Measurements from ENCODE around the gene PCSK1N. TPM values are rescaled to one million over a fixed set of nuclear protein-coding genes. Genes with fewer than 3 reads are reported as not detected.

PCSK1N gene
- total and polyA plus RNA-seq, 9 of the 15 experiments (the other 6 are each of a cell fraction or from before 2014, with no cell fraction given), result 0.07 to 0.55 (median 0.54) TPM; not detected in 6

DNA sequence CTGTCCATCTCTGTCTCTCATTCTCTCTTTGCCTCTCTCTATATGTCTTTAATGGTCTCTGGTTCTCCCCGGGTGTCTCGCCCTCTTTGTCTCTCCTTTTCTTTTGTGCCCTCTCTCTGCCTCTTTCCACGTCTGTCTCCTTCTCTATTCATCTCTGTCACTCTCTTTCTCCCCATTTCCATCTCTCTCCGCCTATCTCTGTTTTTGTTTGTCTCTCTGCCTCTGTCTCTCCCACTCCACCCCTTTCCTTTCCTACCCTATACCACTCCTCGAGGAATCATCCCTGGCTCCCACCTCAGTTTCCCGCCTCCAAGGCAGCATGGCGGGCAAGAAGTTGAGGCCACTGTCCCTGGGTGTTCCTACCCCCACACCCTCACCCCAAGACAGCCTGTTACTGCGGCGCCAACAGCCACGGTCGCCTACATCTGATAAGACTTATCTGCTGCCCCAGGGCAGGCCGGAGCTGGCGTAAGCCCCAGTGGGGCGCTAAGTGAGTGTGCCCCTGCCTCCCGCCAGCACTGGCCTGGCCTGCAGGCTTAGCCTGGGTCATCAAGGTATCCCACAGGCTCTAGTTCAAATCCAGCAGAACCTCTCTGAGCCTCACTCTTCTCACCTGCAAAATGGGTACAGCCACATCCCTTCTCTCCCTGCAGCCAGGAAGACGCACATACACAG, 49.7 kb downstream of the PCSK1N start (continued):
- TF ChIP-seq SAFB2 (IDR thresholded peaks at IDR 0.05; ENCODE audit: borderline replicate concordance, low read depth, low read length, severe bottlenecking) (no peak), RFX1 (IDR thresholded peaks at IDR 0.05) (no peak), E2F4 (CRISPR knock-in tag; IDR thresholded peaks at IDR 0.05; ENCODE audit: low read depth) (0 out of 2 replicates have a peak, but pooled peaks have one; percentile 29), ATF4 (CRISPR knock-in tag; IDR thresholded peaks at IDR 0.05) (no peak), NCOA6 (IDR thresholded peaks at IDR 0.05) (no peak), PHB2 (IDR thresholded peaks at IDR 0.05; ENCODE audit: low read depth) (no peak), SMAD2 (IDR thresholded peaks at IDR 0.05; ENCODE audit: low read depth, low read length) (no peak), RFX5 (IDR thresholded peaks at IDR 0.05; ENCODE audit: low read depth, low read length) (no peak), FOXA1 (IDR thresholded peaks at IDR 0.05; ENCODE audit: borderline replicate concordance) (no peak), ZNF444 (CRISPR knock-in tag; IDR thresholded peaks at IDR 0.05) (no peak), POLR2AphosphoS5 (IDR thresholded peaks at IDR 0.05; ENCODE audit: control insufficient read depth, insufficient read depth, low read depth, low read length) (no peak), E2F6 (IDR thresholded peaks at IDR 0.05; ENCODE audit: borderline replicate concordance in 1 of 2, extremely low read depth in 1 of 2, insufficient read depth in 1 of 2, insufficient read length in 1 of 2, low read depth in 1 of 2, low read length in 1 of 2, poor library complexity in 1 of 2, severe bottlenecking in 1 of 2) (peak; percentile 57 to 88), RHOXF2B (CRISPR knock-in tag; conservative IDR thresholded peaks at IDR 0.05) (no peak), HMG20A (CRISPR knock-in tag; conservative IDR thresholded peaks at IDR 0.05) (no peak), STAT5A (IDR thresholded peaks at IDR 0.05; ENCODE audit: borderline replicate concordance, low read length) (0 out of 2 replicates have a peak, but pooled peaks have one; percentile 17), CBX3 (IDR thresholded peaks at IDR 0.05; ENCODE audit: borderline replicate concordance in 1 of 2, low read length in 2 of 2) (peak in 1 of 2 experiments; percentile 77; a peak in 2 of 3 replicates), ZBTB1 (CRISPR knock-in tag; IDR thresholded peaks at IDR 0.05; ENCODE audit: borderline replicate concordance, low read depth) (no peak), SMARCE1 (IDR thresholded peaks at IDR 0.05) (peak; percentile 81; the same call in 1 of the 2 replicates), CEBPB (tag; IDR thresholded peaks at IDR 0.05) (no peak), ZFX (CRISPR knock-in tag; IDR thresholded peaks at IDR 0.05) (peak; percentile 47; the same call in 1 of the 2 replicates), MECOM (CRISPR knock-in tag; IDR thresholded peaks at IDR 0.05) (peak; percentile 68; the same call in 1 of the 2 replicates)
- TF ChIP-seq, protein P1, sequence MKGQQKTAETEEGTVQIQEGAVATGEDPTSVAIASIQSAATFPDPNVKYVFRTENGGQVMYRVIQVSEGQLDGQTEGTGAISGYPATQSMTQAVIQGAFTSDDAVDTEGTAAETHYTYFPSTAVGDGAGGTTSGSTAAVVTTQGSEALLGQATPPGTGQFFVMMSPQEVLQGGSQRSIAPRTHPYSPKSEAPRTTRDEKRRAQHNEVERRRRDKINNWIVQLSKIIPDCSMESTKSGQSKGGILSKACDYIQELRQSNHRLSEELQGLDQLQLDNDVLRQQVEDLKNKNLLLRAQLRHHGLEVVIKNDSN (CRISPR knock-in tag; IDR thresholded peaks at IDR 0.05), result no peak
- TF ChIP-seq, protein P2, sequence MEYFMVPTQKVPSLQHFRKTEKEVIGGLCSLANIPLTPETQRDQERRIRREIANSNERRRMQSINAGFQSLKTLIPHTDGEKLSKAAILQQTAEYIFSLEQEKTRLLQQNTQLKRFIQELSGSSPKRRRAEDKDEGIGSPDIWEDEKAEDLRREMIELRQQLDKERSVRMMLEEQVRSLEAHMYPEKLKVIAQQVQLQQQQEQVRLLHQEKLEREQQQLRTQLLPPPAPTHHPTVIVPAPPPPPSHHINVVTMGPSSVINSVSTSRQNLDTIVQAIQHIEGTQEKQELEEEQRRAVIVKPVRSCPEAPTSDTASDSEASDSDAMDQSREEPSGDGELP (CRISPR knock-in tag; IDR thresholded peaks at IDR 0.05; ENCODE audit: borderline replicate concordance), result peak; percentile 41; the same call in 1 of the 2 replicates

All from K562 (cell line).